T-helper 2 cell treated with Interferon-gamma antibody and Interleukin-4, amounts not matched to agents 5 μg/mL and 100 μg/mL, for 36 hours (primary cell): ENCODE measurements around the gene ARHGAP32.
"Not testable (repeated sequence)": the region's sequence is repeated elsewhere in the genome, so short reads cannot be mapped to it uniquely, and the experiment has no call there.

Source experiments
- DNase-seq: peaks from one replicate; pipeline ENCODE4 v3.0.0; 2021; ENCODE audit warnings: low spot score
- H3K27ac Mint-ChIP-seq: one replicate; pipeline ENCODE4 v1.8.0; 2021; ENCODE audit warnings: mild to moderate bottlenecking, mixed read lengths
- H3K27me3 Mint-ChIP-seq: one replicate; pipeline ENCODE4 v1.8.0; 2021; ENCODE audit warnings: low read depth, mixed read lengths
- H3K36me3 Mint-ChIP-seq: one replicate; pipeline ENCODE4 v1.8.0; 2021; ENCODE audit warnings: low read depth, mixed read lengths
- H3K4me1 Mint-ChIP-seq: one replicate; pipeline ENCODE4 v1.8.0; 2021; ENCODE audit warnings: low read depth, mixed read lengths
- H3K4me3 Mint-ChIP-seq: one replicate; pipeline ENCODE4 v1.8.0; 2022; ENCODE audit warnings: mild to moderate bottlenecking, moderate library complexity, mixed read lengths
- H3K9me3 Mint-ChIP-seq: one replicate; pipeline ENCODE4 v1.8.0; 2021; ENCODE audit warnings: mixed read lengths

Gene ARHGAP32

GRCh38 chr11:129013737-129014475 lies 178.2 kb downstream of the ARHGAP32 start:
- Mint-ChIP-seq H3K27me3 (peaks cover 7% of the 10 kb centered on the region), H3K4me3 (no peak overlapping the region), H3K4me1 (peaks cover 8% of the 10 kb centered on the region), H3K27ac (no peak overlapping the region), H3K9me3 (no peaks in the 10 kb centered on the region), H3K36me3 (no peaks in the 10 kb centered on the region)
- DNase-seq: no peak

GRCh38 chr11:129012880-129013279 lies 179.2 kb downstream of the ARHGAP32 start:
- peaks cover 8% of the 10 kb centered on the region for H3K4me1 Mint-ChIP-seq
- H3K36me3 Mint-ChIP-seq: no peaks in the 10 kb centered on the region
- H3K27ac Mint-ChIP-seq: no peak overlapping the region
- H3K27me3 Mint-ChIP-seq: peaks cover 3% of the 10 kb centered on the region
- H3K9me3 Mint-ChIP-seq: no peaks in the 10 kb centered on the region
- H3K4me3 Mint-ChIP-seq: no peak overlapping the region
- no peak for DNase-seq

- Mint-ChIP-seq H3K36me3 (no peaks in the 10 kb centered on the region), H3K4me1 (peaks cover 8% of the 10 kb centered on the region), H3K27ac (no peak overlapping the region)
Measured at GRCh38 chr11:129006161-129006560, 186.0 kb downstream of the ARHGAP32 start.

GRCh38 chr11:128999165-128999564 lies 193.0 kb downstream of the ARHGAP32 start:
- not testable (repeated sequence) for DNase-seq, H3K27ac Mint-ChIP-seq, H3K36me3 Mint-ChIP-seq, H3K4me1 Mint-ChIP-seq, H3K27me3 Mint-ChIP-seq, H3K4me3 Mint-ChIP-seq
- peaks cover 34% of the 10 kb centered on the region for H3K9me3 Mint-ChIP-seq

More at GRCh38 chr11:129006161-129006560, 186.0 kb downstream of the ARHGAP32 start:
- Mint-ChIP-seq H3K9me3 (peaks cover 13% of the 10 kb centered on the region), H3K4me3 (no peak overlapping the region), H3K27me3 (peaks cover 6% of the 10 kb centered on the region)
- DNase-seq: no peak

GRCh38 chr11:128988242-128988970 lies 203.7 kb downstream of the ARHGAP32 start:
- Mint-ChIP-seq H3K27ac (no peak overlapping the region), H3K4me3 (no peak overlapping the region), H3K36me3 (peaks cover 1% of the 10 kb centered on the region), H3K27me3 (no peaks in the 10 kb centered on the region), H3K4me1 (peaks cover 13% of the 10 kb centered on the region), H3K9me3 (peaks cover 6% of the 10 kb centered on the region)
- no peak for DNase-seq

GRCh38 chr11:128985880-128986279 lies 206.2 kb downstream of the ARHGAP32 start:
- Mint-ChIP-seq H3K36me3 (peaks cover 1% of the 10 kb centered on the region), H3K4me3 (peak overlapping the region; percentile 42), H3K27me3 (no peaks in the 10 kb centered on the region), H3K27ac (peak overlapping the region; percentile 76), H3K9me3 (peaks cover 6% of the 10 kb centered on the region), H3K4me1 (peaks cover 14% of the 10 kb centered on the region)
- no peak for DNase-seq

- DNase-seq: no peak
- H3K27ac Mint-ChIP-seq: no peak overlapping the region
- no peaks in the 10 kb centered on the region for H3K9me3 Mint-ChIP-seq
- H3K4me3 Mint-ChIP-seq: no peak overlapping the region
- H3K4me1 Mint-ChIP-seq: peaks cover 14% of the 10 kb centered on the region
- H3K36me3 Mint-ChIP-seq: no peaks in the 10 kb centered on the region
- no peaks in the 10 kb centered on the region for H3K27me3 Mint-ChIP-seq
Measured at GRCh38 chr11:128983023-128983422, 209.1 kb downstream of the ARHGAP32 start.

- peaks cover 11% of the 10 kb centered on the region for H3K4me1 Mint-ChIP-seq
- no peak for DNase-seq
- H3K36me3 Mint-ChIP-seq: no peaks in the 10 kb centered on the region
- H3K4me3 Mint-ChIP-seq: no peak overlapping the region
- H3K27me3 Mint-ChIP-seq: no peaks in the 10 kb centered on the region
- H3K9me3 Mint-ChIP-seq: no peaks in the 10 kb centered on the region
- H3K27ac Mint-ChIP-seq: no peak overlapping the region
Measured at GRCh38 chr11:128981254-128981653, 210.9 kb downstream of the ARHGAP32 start.

GRCh38 chr11:128970598-128971190 lies 221.4 kb downstream of the ARHGAP32 start:
- no peak for DNase-seq
- peaks cover 27% of the 10 kb centered on the region for H3K4me1 Mint-ChIP-seq
- H3K27me3 Mint-ChIP-seq: no peaks in the 10 kb centered on the region
- peaks cover 5% of the 10 kb centered on the region for H3K9me3 Mint-ChIP-seq
- peak overlapping the region; percentile 42 for H3K27ac Mint-ChIP-seq
- H3K36me3 Mint-ChIP-seq: peaks cover 14% of the 10 kb centered on the region
- H3K4me3 Mint-ChIP-seq: peak overlapping the region; percentile 43

- Mint-ChIP-seq H3K36me3 (peaks cover 16% of the 10 kb centered on the region), H3K27me3 (no peaks in the 10 kb centered on the region), H3K9me3 (peaks cover 7% of the 10 kb centered on the region), H3K27ac (no peak overlapping the region), H3K4me3 (no peak overlapping the region), H3K4me1 (peaks cover 43% of the 10 kb centered on the region)
- DNase-seq: no peak
Measured at GRCh38 chr11:128968916-128969315, 223.2 kb downstream of the ARHGAP32 start.

- Mint-ChIP-seq H3K4me3 (no peak overlapping the region), H3K27me3 (no peaks in the 10 kb centered on the region), H3K36me3 (peaks cover 16% of the 10 kb centered on the region), H3K9me3 (peaks cover 8% of the 10 kb centered on the region), H3K4me1 (peaks cover 57% of the 10 kb centered on the region), H3K27ac (no peak overlapping the region)
- DNase-seq: no peak
Measured at GRCh38 chr11:128967578-128967977, 224.5 kb downstream of the ARHGAP32 start.

GRCh38 chr11:128965485-128965884 lies 226.6 kb downstream of the ARHGAP32 start:
- no peak for DNase-seq
- Mint-ChIP-seq H3K27me3 (peaks cover 2% of the 10 kb centered on the region), H3K36me3 (peaks cover 12% of the 10 kb centered on the region), H3K4me3 (peak overlapping the region; percentile 57), H3K4me1 (peaks cover 49% of the 10 kb centered on the region), H3K27ac (peak overlapping the region; percentile 71), H3K9me3 (peaks cover 8% of the 10 kb centered on the region)

GRCh38 chr11:128964463-128964930 lies 227.6 kb downstream of the ARHGAP32 start:
- Mint-ChIP-seq H3K36me3 (peaks cover 2% of the 10 kb centered on the region), H3K27me3 (peaks cover 2% of the 10 kb centered on the region), H3K9me3 (peaks cover 3% of the 10 kb centered on the region), H3K4me3 (peak overlapping the region; percentile 65), H3K4me1 (peaks cover 43% of the 10 kb centered on the region), H3K27ac (peak overlapping the region; percentile 71)
- DNase-seq: no peak

- Mint-ChIP-seq H3K27ac (peak overlapping the region; percentile 71), H3K9me3 (peaks cover 3% of the 10 kb centered on the region), H3K4me1 (peaks cover 43% of the 10 kb centered on the region), H3K4me3 (peak overlapping the region; percentile 65), H3K27me3 (peaks cover 4% of the 10 kb centered on the region), H3K36me3 (peaks cover 2% of the 10 kb centered on the region)
- no peak for DNase-seq
Measured at GRCh38 chr11:128963744-128964325, 228.3 kb downstream of the ARHGAP32 start.
